Smooth muscle cell (in vitro differentiated cells): ENCODE measurements around the gene LIPG. TPM values are rescaled to one million over a fixed set of nuclear protein-coding genes. Genes with fewer than 3 reads are reported as not detected.

ENCODE experiments used
- DNase-seq: peaks from one replicate; lab custom pipeline; 2025; ENCODE audit not compliant: unreplicated experiment; lab: John Stamatoyannopoulos, UW
- H2AFZ ChIP-seq: fragments of 200-600 bp; sonication (generic); 2 replicates; pipeline ENCODE4 v1.6.0; 2016; ENCODE audit warnings: antibody characterized with exemption, low read depth, mild to moderate bottlenecking
- H3F3A ChIP-seq: fragments of 200-600 bp; sonication (generic); 2 replicates; pipeline ENCODE4 v1.6.0; 2017; ENCODE audit warnings: antibody characterized with exemption, low read depth
- H3K27ac ChIP-seq: fragments of 200-600 bp; sonication (generic); 2 replicates; pipeline ENCODE4 v1.5.1; 2016; ENCODE audit warnings: low read depth, mild to moderate bottlenecking
- H3K27me3 ChIP-seq: fragments of 200-600 bp; sonication (generic); 2 replicates; pipeline ENCODE4 v1.6.1; 2016; ENCODE audit warnings: low read depth, mild to moderate bottlenecking
- H3K36me3 ChIP-seq: fragments of 200-600 bp; sonication (generic); 2 replicates; pipeline ENCODE4 v1.5.1; 2016; ENCODE audit warnings: low read depth
- H3K4me1 ChIP-seq: fragments of 200-600 bp; sonication (generic); 2 replicates; pipeline ENCODE4 v1.5.1; 2016; ENCODE audit warnings: low read depth
- H3K4me2 ChIP-seq: fragments of 200-600 bp; sonication (generic); 2 replicates; pipeline ENCODE4 v1.6.0; 2016; ENCODE audit warnings: mild to moderate bottlenecking
- H3K4me3 ChIP-seq: fragments of 200-600 bp; sonication (generic); 2 replicates; pipeline ENCODE4 v1.5.1; 2016; ENCODE audit warnings: mild to moderate bottlenecking
- H3K79me2 ChIP-seq: fragments of 200-600 bp; sonication (generic); 2 replicates; pipeline ENCODE4 v1.6.0; 2016; ENCODE audit warnings: low read depth, mild to moderate bottlenecking
- H3K9ac ChIP-seq: fragments of 200-600 bp; sonication (generic); 2 replicates; pipeline ENCODE4 v1.6.0; 2016; ENCODE audit warnings: low read depth
- H3K9me3 ChIP-seq: fragments of 200-600 bp; sonication (generic); replicated peaks from 2 replicates; pipeline ENCODE4 v1.5.1; 2016; ENCODE audit warnings: low read depth
- H4K20me1 ChIP-seq: fragments of 200-600 bp; sonication (generic); 2 replicates; pipeline ENCODE4 v1.6.0; 2016; ENCODE audit warnings: low read depth
- whole genome bisulfite sequencing: methylation state at CpG from one replicate; pipeline ENCODE4 v1.1.7; 2016; ENCODE audit warnings: low lambda C conversion rate; 5-methylcytosine and 5-hydroxymethylcytosine counted together
- polyA plus RNA-seq: library from polyadenylated mRNA; unstranded; fragments of >200 nt; fragmentation: Nextera tagmentation; extraction: Ambion mirVana; gene quantifications from 2 replicates; pipeline ENCODE4 v1.2.1, GENCODE V29; 2016
- total RNA-seq: library from RNA; depleted of rRNA; stranded (reverse); fragments of >200 nt; gene quantifications from 2 replicates; pipeline ENCODE4 v1.2.3, GENCODE V29; 2014
- TF ChIP-seq, protein P1 (sequence below): fragments of 200-600 bp; sonication (generic); IDR thresholded peaks from 2 replicates; pipeline ENCODE4 v1.5.1; 2017; ENCODE audit warnings: borderline replicate concordance, mild to moderate bottlenecking, antibody characterized with exemption; ENCODE audit not compliant: insufficient read depth, poor library complexity, severe bottlenecking

LIPG gene
- total and polyA plus RNA-seq, 2 experiments from 2014 or later, result 15.3 to 25.6 TPM

DNA sequence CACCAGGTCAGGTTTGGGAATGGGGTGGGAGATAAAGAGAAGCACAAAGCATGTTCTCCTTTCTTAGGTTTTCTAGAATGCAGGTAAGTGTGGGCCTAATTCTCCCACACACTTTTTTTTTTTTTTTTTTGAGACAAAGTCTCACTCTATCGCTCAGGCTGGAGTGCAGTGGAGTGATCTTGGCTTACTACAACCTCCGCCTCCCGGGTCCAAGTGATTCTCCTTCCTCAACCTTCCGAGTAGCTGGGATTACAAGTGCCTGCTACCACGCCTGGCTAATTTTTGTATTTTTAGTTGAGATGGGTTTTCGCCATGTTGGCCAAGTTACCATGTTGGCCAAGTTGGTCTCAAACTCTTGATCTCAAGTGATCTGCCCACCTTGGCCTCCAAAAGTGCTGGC lies 26.3 kb downstream of the LIPG start:
- Histone ChIP-seq H3K4me1 (no peaks in the 10 kb centered on the region), H3K4me2 (no peak overlapping the region), H3K9ac (no peak overlapping the region), H3K27me3 (no peaks in the 10 kb centered on the region), H3K36me3 (no peaks in the 10 kb centered on the region), H4K20me1 (no peaks in the 10 kb centered on the region), H2AFZ (no peak overlapping the region), H3K4me3 (no peak overlapping the region), H3K27ac (no peak overlapping the region), H3F3A (peaks cover 5% of the 10 kb centered on the region), H3K79me2 (no peaks in the 10 kb centered on the region), H3K9me3 (no peaks in the 10 kb centered on the region)
- no peak for DNase-seq
- TF ChIP-seq, protein P1, sequence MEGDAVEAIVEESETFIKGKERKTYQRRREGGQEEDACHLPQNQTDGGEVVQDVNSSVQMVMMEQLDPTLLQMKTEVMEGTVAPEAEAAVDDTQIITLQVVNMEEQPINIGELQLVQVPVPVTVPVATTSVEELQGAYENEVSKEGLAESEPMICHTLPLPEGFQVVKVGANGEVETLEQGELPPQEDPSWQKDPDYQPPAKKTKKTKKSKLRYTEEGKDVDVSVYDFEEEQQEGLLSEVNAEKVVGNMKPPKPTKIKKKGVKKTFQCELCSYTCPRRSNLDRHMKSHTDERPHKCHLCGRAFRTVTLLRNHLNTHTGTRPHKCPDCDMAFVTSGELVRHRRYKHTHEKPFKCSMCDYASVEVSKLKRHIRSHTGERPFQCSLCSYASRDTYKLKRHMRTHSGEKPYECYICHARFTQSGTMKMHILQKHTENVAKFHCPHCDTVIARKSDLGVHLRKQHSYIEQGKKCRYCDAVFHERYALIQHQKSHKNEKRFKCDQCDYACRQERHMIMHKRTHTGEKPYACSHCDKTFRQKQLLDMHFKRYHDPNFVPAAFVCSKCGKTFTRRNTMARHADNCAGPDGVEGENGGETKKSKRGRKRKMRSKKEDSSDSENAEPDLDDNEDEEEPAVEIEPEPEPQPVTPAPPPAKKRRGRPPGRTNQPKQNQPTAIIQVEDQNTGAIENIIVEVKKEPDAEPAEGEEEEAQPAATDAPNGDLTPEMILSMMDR, result no peak
- 86% methylated on average over 6 of the region's 6 CpGs for WGBS

DNA sequence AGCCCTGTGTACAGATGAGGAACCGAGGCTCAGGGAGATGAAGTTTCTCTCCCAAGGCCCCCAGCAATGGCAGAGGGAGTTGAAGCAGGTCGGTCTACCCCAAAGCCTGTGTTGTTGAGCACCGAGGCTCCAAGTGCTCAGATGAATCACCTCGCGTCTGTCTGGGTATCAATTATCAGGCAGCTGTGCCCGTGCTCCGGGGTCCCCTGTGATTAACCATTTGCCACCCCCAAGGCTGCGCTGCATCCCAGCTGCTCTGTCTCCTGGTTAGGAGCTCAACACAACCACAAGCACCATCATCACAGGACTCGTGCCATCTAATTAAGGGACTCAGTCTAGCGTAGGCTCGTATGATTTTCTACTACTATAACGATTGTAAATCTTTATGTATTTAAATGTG lies 27.1 kb downstream of the LIPG start:
- no peaks in the 10 kb centered on the region for H3K36me3 ChIP-seq

DNA sequence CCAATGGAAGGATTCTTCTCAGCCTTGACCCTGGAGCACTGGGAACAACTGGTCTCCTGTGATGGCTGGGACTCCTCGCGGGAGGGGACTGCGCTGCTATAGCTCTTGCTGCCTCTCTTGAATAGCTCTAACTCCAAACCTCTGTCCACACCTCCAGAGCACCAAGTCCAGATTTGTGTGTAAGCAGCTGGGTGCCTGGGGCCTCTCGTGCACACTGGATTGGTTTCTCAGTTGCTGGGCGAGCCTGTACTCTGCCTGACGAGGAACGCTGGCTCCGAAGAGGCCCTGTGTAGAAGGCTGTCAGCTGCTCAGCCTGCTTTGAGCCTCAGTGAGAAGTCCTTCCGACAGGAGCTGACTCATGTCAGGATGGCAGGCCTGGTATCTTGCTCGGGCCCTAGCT lies 28.8 kb downstream of the LIPG start:
- Histone ChIP-seq H3F3A (peaks cover 5% of the 10 kb centered on the region), H3K36me3 (no peaks in the 10 kb centered on the region), H3K9me3 (no peaks in the 10 kb centered on the region), H4K20me1 (no peaks in the 10 kb centered on the region), H3K4me3 (no peak overlapping the region), H3K27me3 (no peaks in the 10 kb centered on the region), H3K79me2 (no peaks in the 10 kb centered on the region), H3K9ac (no peak overlapping the region), H2AFZ (no peak overlapping the region), H3K4me1 (no peaks in the 10 kb centered on the region), H3K27ac (no peak overlapping the region), H3K4me2 (no peak overlapping the region)
- TF ChIP-seq, protein P1, result no peak
- WGBS, result 79% methylated on average over 10 of the region's 10 CpGs
- no peak for DNase-seq

More for the DNA sequence above, 27.1 kb downstream of the LIPG start:
- Histone ChIP-seq H3K9ac (no peak overlapping the region), H3K9me3 (no peaks in the 10 kb centered on the region), H3K27me3 (no peaks in the 10 kb centered on the region), H3K27ac (no peak overlapping the region), H3K4me1 (no peaks in the 10 kb centered on the region), H3K4me3 (no peak overlapping the region), H3K4me2 (no peak overlapping the region), H4K20me1 (no peaks in the 10 kb centered on the region), H3F3A (peaks cover 5% of the 10 kb centered on the region), H3K79me2 (no peaks in the 10 kb centered on the region), H2AFZ (no peak overlapping the region)
- WGBS, result 88% methylated on average over 12 of the region's 12 CpGs
- TF ChIP-seq, protein P1, result no peak
- no peak for DNase-seq

DNA sequence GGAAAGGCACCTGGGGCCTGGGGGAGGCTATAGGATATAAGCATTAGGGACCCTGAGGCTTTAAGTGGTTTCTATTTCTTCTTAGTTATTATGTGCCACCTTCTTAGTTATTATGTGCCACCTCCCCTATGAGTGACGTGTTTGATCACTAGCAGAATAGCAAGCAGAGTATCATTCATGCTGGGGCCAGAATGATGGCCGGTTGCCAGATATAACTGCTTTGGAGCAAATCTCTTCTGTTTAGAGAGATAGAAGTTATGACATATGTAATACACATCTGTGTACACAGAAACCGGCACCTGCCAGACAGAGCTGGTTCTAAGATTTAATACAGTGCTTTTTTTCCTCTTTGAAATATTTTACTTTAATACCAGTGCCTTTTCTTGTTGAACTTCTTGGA lies 29.4 kb downstream of the LIPG start:
- Histone ChIP-seq H3K4me2 (no peak overlapping the region), H3F3A (peaks cover 5% of the 10 kb centered on the region), H3K79me2 (no peaks in the 10 kb centered on the region), H3K9ac (no peak overlapping the region), H3K9me3 (no peaks in the 10 kb centered on the region), H3K27ac (no peak overlapping the region), H3K4me1 (no peaks in the 10 kb centered on the region), H4K20me1 (no peaks in the 10 kb centered on the region), H3K36me3 (no peaks in the 10 kb centered on the region), H3K27me3 (no peaks in the 10 kb centered on the region), H3K4me3 (no peak overlapping the region), H2AFZ (no peak overlapping the region)
- 95% methylated on average over 3 of the region's 3 CpGs for WGBS
- DNase-seq, result no peak
- TF ChIP-seq, protein P1, result no peak
